ENCODE measurements around the gene CLIC3.

Gene CLIC3

DNA sequence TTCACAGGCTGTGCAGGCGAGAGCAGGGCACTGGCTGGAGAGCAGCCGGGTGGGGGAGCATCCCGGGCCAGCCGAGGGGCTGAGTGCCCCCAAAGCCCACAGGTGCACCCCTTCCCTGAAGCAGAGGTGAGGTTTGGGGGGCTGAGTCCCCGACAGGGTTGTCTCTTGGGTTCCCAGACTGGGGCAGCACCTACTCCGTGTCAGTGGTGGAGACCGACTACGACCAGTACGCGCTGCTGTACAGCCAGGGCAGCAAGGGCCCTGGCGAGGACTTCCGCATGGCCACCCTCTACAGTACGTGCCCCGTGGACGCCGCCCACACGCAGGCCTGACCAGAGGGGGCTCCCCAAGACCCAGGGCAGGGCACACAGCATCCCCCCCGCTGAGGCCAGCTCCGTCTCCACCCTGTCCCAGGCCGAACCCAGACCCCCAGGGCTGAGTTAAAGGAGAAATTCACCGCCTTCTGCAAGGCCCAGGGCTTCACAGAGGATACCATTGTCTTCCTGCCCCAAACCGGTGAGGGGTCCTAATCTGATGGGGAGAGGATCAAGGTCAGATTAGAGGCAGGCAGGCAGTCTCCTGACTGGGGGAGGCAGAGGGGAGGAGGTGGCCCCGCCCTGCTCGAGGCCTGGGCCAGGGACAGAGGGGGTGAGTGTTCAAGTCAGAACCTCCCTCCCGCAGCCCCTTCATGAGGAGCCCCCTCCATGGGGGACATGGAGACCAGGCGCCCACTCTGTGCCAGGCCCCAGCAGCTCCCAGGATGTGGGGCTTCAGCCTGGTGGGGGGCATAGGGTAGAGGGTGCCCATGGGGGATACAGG lies 16.4 kb downstream of the CLIC3 start:
- no peak for DNase-seq

GRCh38 chr9:136978865-136979544 lies 17.4 kb downstream of the CLIC3 start:
- DNase-seq, result no peak

DNA sequence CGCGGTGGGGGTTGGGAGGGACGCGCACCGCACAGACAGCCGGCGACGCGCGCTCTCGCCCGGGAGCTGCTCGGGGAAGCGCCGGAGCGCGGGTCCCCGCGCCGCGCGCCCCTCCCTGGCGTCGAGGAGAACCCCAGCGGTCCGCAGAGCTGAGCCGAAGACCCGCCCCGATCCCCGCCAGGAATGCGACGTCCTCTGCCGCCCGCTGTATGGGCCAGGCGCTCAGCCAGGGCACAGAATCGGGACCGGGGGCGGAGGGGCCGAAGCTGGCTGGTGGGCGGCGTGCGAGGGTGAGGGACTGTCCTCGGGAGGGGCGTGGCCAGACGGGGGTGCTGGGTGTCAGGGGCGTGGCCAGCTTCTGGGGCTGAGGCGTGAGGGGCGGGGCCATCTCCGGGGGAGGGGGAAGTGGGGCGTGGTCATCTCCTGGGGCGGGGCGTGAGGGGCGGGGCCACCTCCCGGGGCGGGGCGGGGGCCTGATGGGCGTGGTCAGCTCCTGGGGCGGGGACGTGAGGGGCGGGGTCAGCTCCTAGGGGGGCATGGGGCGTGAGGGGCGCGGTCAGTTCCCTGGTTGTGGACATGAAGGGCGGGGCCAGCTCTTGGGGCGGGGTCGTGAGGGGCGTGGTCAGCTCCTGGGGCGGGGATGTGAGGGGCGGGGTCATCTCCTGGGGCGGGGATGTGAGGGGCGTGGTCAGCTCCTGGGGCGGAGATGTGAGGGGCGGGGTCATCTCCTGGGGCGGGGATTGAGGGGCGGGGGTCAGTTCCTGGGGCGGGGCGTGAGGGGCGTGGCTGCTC lies 18.1 kb downstream of the CLIC3 start:
- no peak for DNase-seq

- DNase-seq, result no peak
Measured at GRCh38 chr9:136977649-136978072, 18.7 kb downstream of the CLIC3 start.

GRCh38 chr9:136977223-136977622 lies 19.1 kb downstream of the CLIC3 start, which contains the start of gene PTGDS:
Gene PTGDS, plus strand, starts transcription at chr9:136977504. Its CDS starts 75 bp downstream, at chr9:136977579.
- no peak for DNase-seq

DNA sequence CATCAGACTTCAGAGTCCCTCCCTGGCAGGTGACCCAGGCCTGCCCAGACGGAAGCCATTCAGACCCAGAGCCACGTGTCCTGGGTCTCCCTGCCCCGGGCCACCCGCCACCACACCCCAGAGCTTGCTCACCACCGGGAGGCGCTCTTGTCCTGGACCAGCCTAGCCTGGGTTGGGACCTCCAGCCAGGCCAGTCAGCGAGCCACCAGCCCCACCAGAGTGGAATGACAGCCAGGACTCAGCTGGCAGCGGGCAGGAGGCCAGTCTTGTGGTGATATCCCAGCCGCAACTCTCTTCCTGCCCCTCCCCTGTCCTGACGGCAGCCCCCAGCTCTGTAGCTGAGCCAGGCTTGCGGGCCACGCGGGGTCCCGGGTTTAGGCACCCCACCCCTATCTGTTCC lies 20.7 kb downstream of the CLIC3 start:
- no peak for DNase-seq

- DNase-seq, result no peak
Measured at GRCh38 chr9:136974817-136975535, 21.4 kb downstream of the CLIC3 start.

DNA sequence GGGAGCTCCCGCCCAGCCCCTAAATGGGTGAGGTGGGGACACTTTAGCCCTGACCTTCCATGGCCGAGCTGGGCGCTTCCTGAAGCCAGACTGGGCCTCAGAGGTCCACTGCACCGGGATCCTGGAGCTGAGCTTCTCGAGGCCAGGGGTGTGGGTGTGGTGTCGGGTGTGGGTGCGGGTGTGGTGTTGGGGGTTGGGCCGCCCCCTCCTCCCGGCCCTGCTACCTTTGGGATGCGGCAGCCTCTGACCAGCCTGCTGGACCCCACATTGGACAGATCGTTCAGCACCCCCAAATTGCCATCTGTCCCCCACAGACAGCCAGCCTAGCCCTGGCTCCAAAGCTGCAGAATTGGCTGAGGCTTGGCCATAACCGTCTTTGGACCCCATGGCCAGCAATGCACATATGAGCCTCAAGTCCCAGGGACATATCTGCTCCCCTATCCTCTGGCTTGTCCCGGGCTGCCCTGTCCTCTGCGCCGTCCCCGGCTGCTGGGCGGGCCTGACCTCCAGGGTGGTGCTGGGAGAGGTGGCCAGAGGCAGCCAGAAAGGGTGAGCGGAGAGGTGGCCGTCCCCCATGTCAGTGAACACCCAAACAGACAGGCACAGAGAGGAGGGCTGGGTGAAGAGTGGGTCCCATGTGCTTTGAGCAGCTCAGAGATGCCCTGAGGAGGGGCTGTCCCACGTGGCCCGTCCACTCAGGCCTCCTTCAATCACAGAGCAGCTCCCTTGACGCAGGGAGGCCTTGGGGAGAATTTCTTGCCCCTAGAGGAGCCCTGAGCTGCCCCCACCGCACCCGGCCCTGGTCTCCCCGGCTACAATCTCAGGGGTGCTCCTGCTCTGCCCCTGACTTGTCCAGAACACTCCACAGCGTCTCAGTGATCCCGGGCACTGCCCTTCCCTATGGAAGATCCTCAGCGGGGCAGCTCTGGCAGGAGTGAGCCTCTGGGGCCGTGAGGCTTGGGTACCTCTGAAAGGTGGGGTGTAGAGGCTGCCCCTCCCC lies 22.4 kb downstream of the CLIC3 start:
- no peak for DNase-seq

- no peak for DNase-seq
Measured at GRCh38 chr9:136972743-136973142, 23.6 kb downstream of the CLIC3 start.

DNA sequence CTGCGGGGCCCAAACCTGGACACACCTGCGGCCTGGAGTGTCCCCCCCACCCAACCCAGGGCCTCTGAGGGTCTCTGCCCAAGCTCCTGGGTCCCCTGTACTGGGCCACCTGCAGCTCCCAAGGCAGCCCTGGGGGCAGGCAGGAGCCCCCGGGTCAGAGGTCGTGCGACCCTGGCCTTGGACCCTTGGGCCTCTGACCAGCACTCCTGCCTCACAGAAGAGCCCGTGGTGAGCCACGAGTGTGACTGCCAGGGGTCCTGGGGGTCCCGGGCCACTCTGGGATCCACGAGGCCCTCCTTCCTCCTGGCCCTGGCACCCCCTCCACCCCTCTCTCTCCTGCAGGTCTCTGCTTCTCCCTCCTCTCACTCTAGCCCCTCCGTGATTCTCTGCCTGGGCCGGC lies 24.0 kb downstream of the CLIC3 start:
- no peak for DNase-seq

DNA sequence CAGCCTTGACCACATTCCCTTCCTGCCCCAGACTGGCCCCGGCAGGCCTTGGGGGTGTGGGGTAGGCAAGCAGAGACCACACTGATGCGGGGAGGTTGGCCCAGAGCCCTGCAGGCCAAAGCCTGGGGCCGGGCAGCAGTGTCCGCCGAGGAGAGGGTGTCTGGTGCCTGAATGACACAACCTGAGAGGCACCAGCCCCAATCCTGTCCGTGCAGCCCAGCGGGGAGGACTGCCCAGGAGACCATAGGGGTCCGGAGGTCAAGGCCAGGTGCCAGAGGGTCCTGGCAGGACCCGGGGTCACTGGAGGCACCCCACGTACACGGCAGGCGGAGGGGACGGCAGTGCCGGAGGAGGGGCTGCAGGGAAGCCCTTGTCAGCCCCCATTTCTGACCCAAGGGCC lies 24.6 kb downstream of the CLIC3 start:
- no peak for DNase-seq

DNA sequence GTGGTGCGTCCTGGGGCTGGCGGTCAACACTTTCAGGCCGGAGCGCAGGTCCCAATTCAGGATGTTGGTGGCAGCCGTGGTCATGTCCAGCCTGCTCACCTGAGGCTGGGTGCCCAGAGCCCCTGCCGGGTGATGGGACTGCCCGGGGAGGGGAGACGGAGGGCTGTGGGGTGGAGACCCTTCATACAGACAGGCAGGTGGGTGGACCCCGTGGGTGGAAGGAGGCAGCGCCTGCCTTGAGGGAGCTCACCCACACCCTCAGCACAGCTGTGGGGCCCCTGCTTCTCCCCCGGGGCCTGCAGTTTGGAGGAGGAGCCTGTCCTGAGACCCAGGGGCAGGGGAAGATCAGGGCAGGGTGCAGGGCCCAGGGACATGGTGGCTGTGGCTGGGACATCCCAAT lies 26.0 kb downstream of the CLIC3 start:
- DNase-seq, result no peak

DNA sequence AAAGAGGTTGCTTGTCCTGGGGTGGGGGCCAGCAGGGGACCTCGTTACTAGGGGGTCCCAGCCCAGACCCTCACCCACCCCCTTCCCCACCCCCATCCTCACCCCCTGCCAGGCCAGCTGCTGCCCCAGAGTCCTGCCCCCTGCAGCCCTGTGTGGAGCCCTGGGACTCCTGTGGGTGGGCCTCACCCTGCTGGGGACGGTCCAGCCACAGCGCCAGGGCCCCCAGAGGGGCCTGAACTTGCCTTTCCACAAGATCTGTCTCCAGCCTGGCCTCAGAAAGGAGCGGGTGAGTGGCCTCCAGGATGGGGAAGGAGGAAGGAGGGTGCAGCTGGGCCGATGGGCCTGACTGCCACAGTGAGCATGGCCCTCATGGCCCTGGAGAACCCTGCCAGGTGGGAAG lies 26.6 kb downstream of the CLIC3 start:
- DNase-seq, result no peak

- DNase-seq, result no peak
Measured at GRCh38 chr9:136969150-136969549, 27.2 kb downstream of the CLIC3 start.

DNA sequence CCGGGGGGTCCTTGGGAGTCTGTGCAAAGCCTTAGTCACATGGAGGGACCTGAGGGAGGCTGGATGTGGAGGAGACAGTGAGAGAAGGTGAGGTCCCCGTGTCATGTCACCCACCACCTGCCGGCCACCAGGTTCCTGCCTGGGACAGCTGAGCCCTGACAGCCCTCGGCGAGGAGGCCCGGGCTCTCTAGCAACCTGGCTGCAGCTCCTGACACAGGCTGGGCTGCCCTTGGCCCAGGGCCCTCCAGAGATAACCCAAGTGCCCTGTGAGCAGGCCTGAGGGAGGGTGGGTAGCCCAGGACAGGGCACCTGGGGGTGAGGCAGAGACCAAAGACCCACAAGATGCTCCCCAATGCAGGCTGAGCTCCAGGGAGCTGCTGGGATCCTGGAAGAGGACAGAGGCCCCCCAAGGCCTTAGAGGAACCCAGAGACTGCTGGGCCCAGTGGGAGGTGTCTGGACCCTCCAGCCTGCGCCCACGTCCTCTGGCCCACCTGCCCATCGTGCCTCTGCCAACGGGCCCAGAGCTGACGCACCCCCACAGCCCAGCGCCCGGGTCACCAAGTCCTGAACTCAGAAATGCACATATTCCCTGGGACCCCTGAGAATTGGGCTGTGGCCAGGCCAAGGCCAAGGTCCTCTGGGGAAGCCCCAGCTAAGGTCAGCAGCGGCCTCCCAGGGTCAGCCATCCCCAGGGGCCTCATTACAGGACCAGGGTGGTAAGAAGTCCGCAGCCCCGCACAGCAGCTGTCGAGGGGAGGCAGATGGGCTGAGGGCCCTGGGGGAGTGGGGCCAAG lies 27.8 kb downstream of the CLIC3 start:
- DNase-seq, result no peak

- no peak for DNase-seq
Measured at GRCh38 chr9:136965771-136966484, 30.4 kb downstream of the CLIC3 start.

GRCh38 chr9:136964833-136965422 lies 31.4 kb downstream of the CLIC3 start:
- no peak for DNase-seq

GRCh38 chr9:136964171-136964689 lies 32.1 kb downstream of the CLIC3 start:
- DNase-seq, result no peak

GRCh38 chr9:136963751-136964150 lies 32.6 kb downstream of the CLIC3 start:
- no peak for DNase-seq

Data from DMS79 (cell line).